H1 (cell line): ENCODE data around the gene UBE2O. TPM values are rescaled to one million over a fixed set of nuclear protein-coding genes. Genes with fewer than 3 reads are reported as not detected.

Experiments
- RFX5 ChIP-seq: IDR thresholded peaks from 2 replicates; pipeline ENCODE4 v1.6.1; 2011; ENCODE audit warnings: low read depth, low read length, improper control_type of control experiment, borderline replicate concordance
- SUZ12 ChIP-seq: fragments of 200-600 bp; sonication (generic); IDR thresholded peaks from 2 replicates; pipeline ENCODE4 v1.6.1; 2012; ENCODE audit warnings: mild to moderate bottlenecking, inconsistent platforms, low read length, moderate library complexity, mixed read lengths
- polyA plus RNA-seq, 7 experiments: library from polyadenylated mRNA; depleted of rRNA in 3 of 7; stranded (reverse) in 5 of 7; unstranded in 2 of 7; fragments of >200 nt in 5 of 7; fragments of 200-250 nt in 2 of 7; gene quantifications; 1 replicate in 5 of 7; 2 replicates in 1 of 7; 4 replicates in 1 of 7; pipeline versions ENCODE4 v1.2.1 to v1.2.3, GENCODE V29; 2011 to 2013; ENCODE audit warnings: missing spikeins in 2 of 7, mixed read lengths in 2 of 7
- total RNA-seq: library from RNA; stranded (reverse); fragmentation: NEBNext Ultra II Directional; extraction: Animal tissue kit (Norgen Biotek cat#: 25700); gene quantifications from 2 replicates; pipeline ENCODE4 v1.2.1, GENCODE V29; 2021

UBE2O gene
- total and polyA plus RNA-seq, 2 of the 8 experiments (the other 6 are each of a cell fraction or from before 2014, with no cell fraction given): 24.4 to 63.0 TPM

GRCh38 chr17:76445697-76446448 is 7.1 kb downstream of the UBE2O start (continued):
- TF ChIP-seq RFX5 (no peak), SUZ12 (no peak)
